Large intestine (tissue), 3 donors: ENCODE results near the gene SLC8B1. TPM values are rescaled to one million over a fixed set of nuclear protein-coding genes. Genes with fewer than 3 reads are reported as not detected.

ENCODE experiments used
- DNase-seq, 2 donors: peaks; one replicate each; pipeline versions ENCODE4 v3.0.0 to v3.0.0-alpha.2; 2013
- H3K27ac ChIP-seq: one replicate; pipeline ENCODE4 v1.5.1; 2013; ENCODE audit warnings: low read length
- H3K27me3 ChIP-seq: 2 replicates; pipeline ENCODE4 v1.6.1; 2013; ENCODE audit warnings: low read length; ENCODE audit not compliant: control insufficient read depth, insufficient read depth
- H3K36me3 ChIP-seq: 2 replicates; pipeline ENCODE4 v1.6.1; 2013; ENCODE audit warnings: low read length; ENCODE audit not compliant: control insufficient read depth, insufficient read depth
- H3K4me1 ChIP-seq: one replicate; pipeline ENCODE4 v1.6.1; 2013; ENCODE audit warnings: low read length; ENCODE audit not compliant: control insufficient read depth, insufficient read depth
- H3K4me3 ChIP-seq: one replicate; pipeline ENCODE4 v1.5.1; 2013; ENCODE audit warnings: low read length
- H3K9me3 ChIP-seq: one replicate; pipeline ENCODE4 v1.6.1; 2013; ENCODE audit warnings: mild to moderate bottlenecking, low read depth, low read length, moderate library complexity; ENCODE audit not compliant: control insufficient read depth
- WGBS: methylation state at CpG from one replicate; pipeline ENCODE4 v1.1.5; 2013; ENCODE audit warnings: low lambda C conversion rate; ENCODE audit not compliant: insufficient coverage; 5-methylcytosine and 5-hydroxymethylcytosine counted together
- polyA plus RNA-seq: library from polyadenylated mRNA; unstranded; fragments of 120-200 nt; gene quantifications from one replicate; pipeline ENCODE4 v1.2.1, GENCODE V29; 2013

SLC8B1 gene
- polyA plus RNA-seq, 1 donor: 18.1 TPM

- no peak for DNase-seq
- H3K4me3 ChIP-seq: no peak overlapping the region
- H3K27ac ChIP-seq: no peak overlapping the region
- no peaks in the 10 kb centered on the region for H3K27me3 ChIP-seq
- no CpG with 5 or more reads among the region's 11 CpGs for WGBS
- no peaks in the 10 kb centered on the region for H3K4me1 ChIP-seq
- H3K36me3 ChIP-seq: peaks cover 85% of the 10 kb centered on the region
- H3K9me3 ChIP-seq: no peaks in the 10 kb centered on the region
Measured at GRCh38 chr12:113286712-113287111, 48.2 kb downstream of the SLC8B1 start.

- H3K36me3 ChIP-seq: peaks cover 83% of the 10 kb centered on the region
- no peak overlapping the region for H3K4me3 ChIP-seq
- no peaks in the 10 kb centered on the region for H3K27me3 ChIP-seq
- H3K4me1 ChIP-seq: no peaks in the 10 kb centered on the region
- WGBS: no CpG with 5 or more reads among the region's 22 CpGs
- DNase-seq: no peak
- no peak overlapping the region for H3K27ac ChIP-seq
- no peaks in the 10 kb centered on the region for H3K9me3 ChIP-seq
Measured at GRCh38 chr12:113285679-113286610, 49.0 kb downstream of the SLC8B1 start.

DNA sequence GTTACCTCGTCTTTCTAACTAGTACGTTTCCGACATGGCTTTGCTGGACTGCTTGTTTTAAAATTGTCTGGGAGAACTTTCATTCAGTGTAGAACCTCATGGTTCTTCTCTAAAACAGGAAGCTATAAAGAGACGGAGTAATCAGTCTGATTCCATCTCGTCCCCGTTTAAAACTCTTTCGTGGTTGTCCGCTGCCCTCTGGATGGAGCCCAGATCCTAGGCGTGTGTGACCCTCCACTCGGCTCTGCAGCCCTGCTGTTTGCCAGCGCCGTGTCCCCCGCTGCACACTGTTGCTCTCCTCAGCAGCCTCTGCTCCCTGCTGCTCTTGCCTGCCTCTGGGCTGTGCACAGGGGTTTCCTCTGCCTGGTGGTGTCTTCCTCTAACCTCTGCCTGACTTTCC lies 50.2 kb downstream of the SLC8B1 start:
- Histone ChIP-seq H3K27ac (no peak overlapping the region), H3K4me3 (no peak overlapping the region), H3K4me1 (no peaks in the 10 kb centered on the region), H3K36me3 (peaks cover 78% of the 10 kb centered on the region), H3K27me3 (no peaks in the 10 kb centered on the region), H3K9me3 (no peaks in the 10 kb centered on the region)
- WGBS: no CpG with 5 or more reads among the region's 13 CpGs
- DNase-seq: no peak

DNA sequence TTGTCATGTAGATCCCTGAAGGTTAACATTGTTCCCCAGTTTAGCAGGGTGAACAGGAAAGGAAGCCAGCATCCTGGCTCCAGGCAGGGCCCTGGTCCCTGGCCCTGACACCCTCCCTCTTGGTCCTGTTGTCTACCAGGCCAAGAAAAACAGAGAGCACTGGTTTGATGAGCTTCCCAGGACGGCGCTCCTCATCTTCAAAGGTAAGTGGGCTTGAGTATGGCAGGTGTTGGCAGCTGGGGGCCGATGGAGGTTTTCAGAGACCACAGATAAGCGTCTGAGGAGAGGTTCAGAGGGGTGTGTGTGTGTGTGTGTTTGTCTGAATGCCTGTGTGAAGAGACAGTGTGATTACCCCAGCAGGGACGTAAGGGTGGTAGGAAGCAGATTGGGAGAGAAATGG lies 56.3 kb downstream of the SLC8B1 start:
- H3K36me3 ChIP-seq: peaks cover 61% of the 10 kb centered on the region

GRCh38 chr12:113278141-113278540 lies 56.8 kb downstream of the SLC8B1 start:
- Histone ChIP-seq H3K27ac (no peak overlapping the region), H3K9me3 (no peaks in the 10 kb centered on the region), H3K4me3 (no peak overlapping the region), H3K36me3 (peaks cover 63% of the 10 kb centered on the region), H3K27me3 (no peaks in the 10 kb centered on the region), H3K4me1 (no peaks in the 10 kb centered on the region)
- no peak for DNase-seq
- WGBS: no CpG with 5 or more reads among the region's 8 CpGs

More for the DNA sequence above, 56.3 kb downstream of the SLC8B1 start:
- no peak overlapping the region for H3K4me3 ChIP-seq
- H3K27me3 ChIP-seq: no peaks in the 10 kb centered on the region
- H3K27ac ChIP-seq: no peak overlapping the region
- H3K9me3 ChIP-seq: no peaks in the 10 kb centered on the region
- WGBS: no CpG with 5 or more reads among the region's 5 CpGs
- DNase-seq: no peak
- H3K4me1 ChIP-seq: no peaks in the 10 kb centered on the region

DNA sequence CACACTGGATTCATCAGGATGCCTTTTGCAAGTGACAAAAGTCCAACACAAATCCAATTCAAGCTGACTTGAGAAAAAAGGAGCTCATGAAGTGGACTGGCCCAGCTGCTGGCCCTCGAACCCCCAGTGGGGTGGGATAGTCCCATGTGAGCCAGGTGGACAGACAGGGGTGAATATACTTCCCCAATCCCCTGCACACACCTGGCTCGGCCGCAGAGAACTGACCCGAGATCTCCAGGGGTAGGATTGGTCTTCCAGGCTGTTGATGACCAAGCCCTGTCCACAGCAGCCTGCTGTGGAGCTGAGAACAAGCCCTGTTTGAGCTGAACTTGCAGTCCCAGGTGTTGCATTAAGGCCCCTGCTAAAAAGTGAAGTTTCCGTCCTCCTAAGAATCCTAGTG lies 57.4 kb downstream of the SLC8B1 start:
- WGBS: no CpG with 5 or more reads among the region's 5 CpGs
- Histone ChIP-seq H3K4me3 (no peak overlapping the region), H3K9me3 (no peaks in the 10 kb centered on the region), H3K27me3 (no peaks in the 10 kb centered on the region), H3K36me3 (peaks cover 67% of the 10 kb centered on the region), H3K27ac (no peak overlapping the region), H3K4me1 (no peaks in the 10 kb centered on the region)
- DNase-seq: no peak

- peaks cover 67% of the 10 kb centered on the region for H3K36me3 ChIP-seq
- no peak for DNase-seq
Measured at GRCh38 chr12:113276946-113277500, 57.9 kb downstream of the SLC8B1 start.

DNA sequence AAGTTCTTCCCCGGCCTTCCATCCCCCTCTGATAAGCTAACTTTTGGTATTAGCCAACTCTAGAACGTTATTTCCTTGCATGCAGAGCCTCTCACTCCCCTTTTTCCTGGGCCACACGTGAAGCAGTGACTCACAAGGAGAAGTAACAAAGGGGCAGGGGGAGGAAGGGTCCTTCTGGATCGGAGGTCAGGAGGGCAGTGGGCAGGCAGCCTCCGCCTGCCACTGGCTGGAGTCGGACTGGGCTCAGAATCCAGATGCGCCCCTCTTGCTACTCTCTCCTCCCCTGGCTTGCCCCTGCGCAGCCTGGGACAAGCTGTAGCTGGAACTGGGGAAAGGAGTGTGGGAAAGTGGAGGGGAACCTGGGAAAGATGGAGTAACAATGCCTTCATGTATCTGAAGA lies 58.6 kb downstream of the SLC8B1 start:
- WGBS: no CpG with 5 or more reads among the region's 8 CpGs
- H3K9me3 ChIP-seq: no peaks in the 10 kb centered on the region
- peaks cover 5% of the 10 kb centered on the region for H3K4me1 ChIP-seq
- DNase-seq: no peak
- no peak overlapping the region for H3K27ac ChIP-seq
- no peak overlapping the region for H3K4me3 ChIP-seq
- peaks cover 70% of the 10 kb centered on the region for H3K36me3 ChIP-seq
- H3K27me3 ChIP-seq: no peaks in the 10 kb centered on the region

More at GRCh38 chr12:113276946-113277500, 57.9 kb downstream of the SLC8B1 start:
- Histone ChIP-seq H3K27ac (no peak overlapping the region), H3K9me3 (no peaks in the 10 kb centered on the region), H3K4me1 (peaks cover 3% of the 10 kb centered on the region), H3K27me3 (no peaks in the 10 kb centered on the region), H3K4me3 (no peak overlapping the region)
- WGBS: no CpG with 5 or more reads among the region's 10 CpGs

GRCh38 chr12:113274848-113275247 lies 60.1 kb downstream of the SLC8B1 start:
- no peak for DNase-seq
- Histone ChIP-seq H3K9me3 (no peaks in the 10 kb centered on the region), H3K4me1 (peaks cover 5% of the 10 kb centered on the region), H3K36me3 (peaks cover 68% of the 10 kb centered on the region), H3K27me3 (no peaks in the 10 kb centered on the region), H3K27ac (no peak overlapping the region), H3K4me3 (no peak overlapping the region)
- no CpG with 5 or more reads among the region's 8 CpGs for WGBS

DNA sequence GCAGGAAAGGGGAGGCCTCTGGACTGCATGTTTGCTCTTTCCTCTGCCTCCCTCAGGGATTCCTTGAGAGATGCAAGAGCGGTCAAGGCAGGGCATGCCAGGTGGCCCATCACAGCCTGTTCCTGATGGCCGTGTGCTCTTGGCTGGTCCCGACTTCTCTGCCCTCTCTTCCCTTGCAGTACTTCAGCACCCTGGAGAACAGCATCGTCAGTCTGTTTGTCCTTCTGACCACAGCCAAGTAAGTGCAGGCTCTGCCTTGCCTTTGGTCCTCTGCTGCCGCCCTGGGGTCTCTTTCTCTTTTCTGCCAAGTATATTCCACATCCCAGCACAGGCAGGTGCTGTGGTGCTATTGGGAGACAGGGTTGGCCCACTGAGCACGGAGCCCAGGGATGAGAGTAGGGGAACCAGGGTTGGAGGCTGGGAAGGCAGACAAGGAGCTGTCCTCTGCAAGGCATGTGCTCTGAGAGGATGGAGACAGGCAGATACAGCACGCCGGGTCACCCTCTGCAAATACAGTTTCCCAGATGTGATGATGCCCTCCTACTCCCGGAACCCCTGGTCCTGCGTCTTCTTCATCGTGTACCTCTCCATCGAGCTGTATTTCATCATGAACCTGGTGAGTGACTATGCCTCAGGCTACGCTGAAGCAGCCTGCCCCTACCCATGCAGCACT lies 61.7 kb downstream of the SLC8B1 start:
- Histone ChIP-seq H3K27me3 (no peaks in the 10 kb centered on the region), H3K27ac (no peak overlapping the region), H3K9me3 (no peaks in the 10 kb centered on the region), H3K36me3 (peaks cover 76% of the 10 kb centered on the region), H3K4me1 (peaks cover 5% of the 10 kb centered on the region), H3K4me3 (no peak overlapping the region)
- DNase-seq: no peak
- no CpG with 5 or more reads among the region's 13 CpGs for WGBS
